ENCODE measurements around the gene INAFM2.
A peak's percentile ranks its signal among the peaks of the same experiment; 100 is the strongest.

The INAFM2 gene

DNA sequence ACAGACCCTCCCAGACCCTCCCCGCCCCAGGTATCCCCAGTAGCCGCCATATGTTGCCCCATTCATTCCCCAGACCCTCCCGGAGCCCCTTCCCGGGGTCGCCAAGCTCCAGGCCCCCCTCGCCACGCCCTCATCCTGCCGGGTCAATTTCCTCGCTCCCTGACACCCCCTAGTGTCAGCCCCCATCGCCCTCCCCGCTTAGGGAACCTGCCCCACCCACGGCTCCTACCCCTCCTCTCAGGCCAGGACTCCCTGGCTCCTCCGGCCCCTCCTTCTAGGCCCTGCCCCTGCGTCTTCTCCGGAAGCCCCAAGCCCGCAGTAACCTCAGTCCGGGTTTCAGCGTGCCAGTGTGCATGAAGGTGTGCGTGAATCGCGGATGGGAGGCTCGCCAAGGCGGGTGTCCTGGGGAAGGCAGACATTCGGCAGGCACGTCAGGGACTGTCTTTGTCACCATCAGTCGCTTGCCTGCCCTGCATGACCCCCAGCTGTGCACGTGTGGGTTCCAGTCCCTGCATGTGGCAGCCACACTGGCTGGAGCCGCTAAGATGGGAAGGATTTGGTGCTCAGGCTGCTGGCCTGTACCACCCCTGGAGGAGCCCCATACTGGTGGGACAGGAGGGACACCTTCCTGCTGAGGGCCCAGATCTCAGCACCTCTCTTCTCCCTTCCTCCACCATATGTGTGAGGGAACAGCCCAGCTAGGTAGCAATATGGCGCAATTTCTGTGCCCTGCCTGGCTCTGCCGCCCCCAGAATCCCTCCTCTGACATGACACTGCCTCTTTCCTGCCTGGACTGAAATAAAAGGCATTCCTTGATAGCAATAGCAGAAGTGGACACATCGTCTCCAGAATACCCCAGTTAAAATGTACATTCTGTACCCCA lies 35.2 kb downstream of the INAFM2 start:
- no peak for DNase-seq (ENCODE audit: low read depth in 3 of 3, low spot score in 1 of 3)

DNA sequence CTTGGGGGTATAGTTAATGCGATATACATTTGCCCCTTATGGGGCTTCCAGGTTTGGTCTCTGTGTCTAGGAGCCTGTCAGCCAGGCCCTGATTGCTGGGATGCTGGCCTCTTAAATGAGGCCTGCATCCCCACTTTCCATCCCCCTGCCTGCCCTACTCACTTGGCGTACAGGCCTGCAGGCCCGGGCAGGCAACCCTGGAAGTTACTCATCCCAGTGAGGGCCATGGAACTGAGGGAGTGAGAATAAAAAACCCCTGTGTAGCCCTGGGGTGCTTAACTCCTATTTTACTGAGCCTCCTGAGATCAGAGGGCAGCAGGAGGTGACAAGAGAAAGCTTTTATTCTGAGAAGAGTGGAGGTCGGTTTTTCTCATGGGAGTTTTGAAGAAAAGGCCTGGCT lies 36.5 kb downstream of the INAFM2 start:
- no peak for DNase-seq (ENCODE audit: low read depth in 3 of 3, low spot score in 1 of 3)

DNA sequence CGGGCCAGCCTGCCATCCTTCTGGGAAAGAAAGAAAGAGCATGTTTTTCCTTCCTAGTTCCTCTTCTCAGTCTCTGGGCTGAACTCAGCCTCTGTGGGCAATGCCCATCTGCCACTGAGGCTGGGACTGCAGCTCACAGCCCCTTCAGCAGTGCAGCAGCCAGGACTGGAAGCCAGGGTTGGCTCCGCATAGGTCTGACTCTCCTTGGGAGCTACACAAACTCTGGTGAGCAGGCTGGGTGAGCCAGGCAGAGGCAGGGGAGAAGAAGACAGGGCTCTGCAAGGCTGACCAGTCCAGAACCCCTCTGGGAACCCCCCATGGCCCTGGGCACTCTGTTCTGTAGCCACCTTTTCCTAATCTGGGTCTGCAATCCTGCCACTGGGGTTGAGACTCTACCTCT lies 38.1 kb downstream of the INAFM2 start:
- DNase-seq (ENCODE audit: low read depth in 3 of 3, low spot score in 1 of 3): no peak

- no peak for DNase-seq (ENCODE audit: low read depth in 3 of 3, low spot score in 1 of 3)
Observed at GRCh38 chr15:40363611-40364010, 40.1 kb downstream of the INAFM2 start.

GRCh38 chr15:40364251-40364650 lies 40.8 kb downstream of the INAFM2 start:
- no peak for DNase-seq (ENCODE audit: low read depth in 3 of 3, low spot score in 1 of 3)

DNA sequence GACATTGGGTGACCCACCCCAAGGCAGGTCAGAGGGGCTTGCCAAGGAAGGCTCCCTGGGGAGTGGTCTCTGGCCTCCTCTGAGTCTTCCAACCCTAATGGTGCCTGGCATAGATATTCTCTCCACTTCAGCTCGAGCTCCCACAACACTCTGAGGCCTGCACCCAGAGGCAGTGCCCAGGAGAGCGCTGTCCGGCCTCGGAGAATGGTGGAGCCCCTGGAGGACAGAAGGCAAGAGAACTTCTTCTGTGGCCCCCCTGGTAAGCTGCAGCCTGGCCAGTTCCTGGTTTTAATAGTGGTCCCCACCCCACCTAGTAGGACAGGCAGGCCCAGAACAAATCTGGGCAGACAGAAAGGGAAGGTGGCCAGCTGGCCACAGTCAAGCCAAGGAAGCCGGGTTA lies 41.5 kb downstream of the INAFM2 start:
- no peak for DNase-seq (ENCODE audit: low read depth in 3 of 3, low spot score in 1 of 3)

DNA sequence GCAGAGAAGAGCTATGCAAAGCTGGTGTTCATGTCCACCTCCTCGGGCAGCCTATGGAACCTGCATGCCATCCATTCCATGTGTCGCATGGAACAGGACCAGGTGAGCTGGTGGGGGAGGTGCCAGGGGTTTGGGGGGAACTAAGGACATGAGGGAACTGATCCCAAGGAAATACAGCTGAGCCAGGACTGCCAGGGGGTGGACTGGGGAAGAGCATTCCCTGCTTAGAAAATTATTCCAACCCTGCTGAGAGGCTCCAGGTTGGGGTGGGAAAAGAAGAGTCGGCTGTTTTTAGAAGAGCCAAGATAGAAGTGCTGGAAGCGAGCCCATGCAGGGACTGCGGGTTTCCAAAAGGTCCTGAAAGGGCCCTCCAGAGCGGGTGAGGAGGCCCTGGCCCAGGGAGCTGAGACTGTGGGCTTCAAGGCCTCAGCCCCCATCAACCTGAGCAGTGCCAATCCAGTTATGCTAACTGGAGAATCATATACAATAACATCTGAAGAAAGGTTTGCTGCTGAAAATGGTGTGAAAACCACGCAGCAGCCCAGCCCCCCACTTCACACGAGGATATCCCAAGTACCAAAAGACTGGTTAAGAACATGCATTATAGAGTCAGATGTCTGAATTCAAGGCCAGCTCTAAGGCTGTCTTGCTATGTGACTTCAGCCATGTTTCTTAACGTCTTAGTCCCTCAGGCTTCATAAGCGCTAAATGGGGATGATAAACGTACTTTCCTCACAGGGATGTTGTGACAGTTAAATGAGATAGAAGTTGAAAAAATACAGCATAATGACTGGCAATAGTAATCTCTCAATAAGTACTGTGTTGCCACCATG lies 42.3 kb downstream of the INAFM2 start:
- no peak for DNase-seq (ENCODE audit: low read depth in 3 of 3, low spot score in 1 of 3)

DNA sequence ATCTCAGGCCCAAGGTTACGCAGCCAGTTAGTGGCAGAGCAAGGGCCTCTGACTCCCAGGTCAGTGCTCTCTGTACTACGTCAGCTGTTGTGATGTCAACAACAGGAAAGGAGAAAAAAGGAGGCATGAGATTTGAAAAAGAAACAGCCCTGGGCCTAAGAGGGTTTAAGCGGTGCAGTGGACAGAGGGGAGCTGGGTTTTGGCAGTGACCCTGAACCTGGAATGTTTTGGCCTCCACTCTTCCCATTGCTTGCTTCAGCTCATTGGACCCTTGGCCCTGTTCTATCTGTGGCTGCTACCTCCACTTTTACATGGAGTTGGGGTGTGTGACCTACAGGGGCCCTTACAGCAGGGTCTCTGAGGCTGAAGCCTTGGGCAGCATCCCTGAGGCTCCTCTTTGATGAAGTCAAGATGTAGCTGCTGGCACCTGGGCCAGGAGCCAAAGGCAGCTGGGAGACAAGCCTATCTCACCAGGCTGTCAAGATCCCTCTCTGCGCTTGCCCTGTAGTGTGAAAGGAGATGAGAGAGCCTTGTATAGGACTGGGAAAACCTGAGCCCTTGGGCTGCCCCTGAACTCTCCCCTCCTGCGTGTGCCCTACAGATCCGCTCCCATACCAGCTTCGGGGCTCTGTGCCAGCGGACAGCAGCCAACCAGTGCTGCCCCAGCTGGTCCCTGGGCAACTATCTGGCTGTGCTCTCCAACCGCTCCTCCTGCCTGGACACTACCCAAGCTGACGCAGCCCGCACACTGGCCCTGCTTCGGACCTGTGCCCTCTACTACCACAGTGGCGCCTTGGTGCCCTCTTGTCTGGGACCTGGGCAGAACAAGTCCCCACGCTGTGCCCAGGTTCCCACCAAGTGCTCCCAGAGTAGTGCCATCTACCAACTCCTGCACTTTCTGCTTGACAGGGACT lies 43.2 kb downstream of the INAFM2 start:
- DNase-seq (ENCODE audit: low read depth in 3 of 3, low spot score in 1 of 3): no peak

- DNase-seq (ENCODE audit: low read depth in 3 of 3, low spot score in 1 of 3): no peak
Observed at GRCh38 chr15:40367371-40367685, 43.8 kb downstream of the INAFM2 start.

GRCh38 chr15:40367686-40368611 lies 44.5 kb downstream of the INAFM2 start:
- DNase-seq (ENCODE audit: low read depth in 3 of 3, low spot score in 1 of 3): peak; percentile 64 to 75 (median 74)

DNA sequence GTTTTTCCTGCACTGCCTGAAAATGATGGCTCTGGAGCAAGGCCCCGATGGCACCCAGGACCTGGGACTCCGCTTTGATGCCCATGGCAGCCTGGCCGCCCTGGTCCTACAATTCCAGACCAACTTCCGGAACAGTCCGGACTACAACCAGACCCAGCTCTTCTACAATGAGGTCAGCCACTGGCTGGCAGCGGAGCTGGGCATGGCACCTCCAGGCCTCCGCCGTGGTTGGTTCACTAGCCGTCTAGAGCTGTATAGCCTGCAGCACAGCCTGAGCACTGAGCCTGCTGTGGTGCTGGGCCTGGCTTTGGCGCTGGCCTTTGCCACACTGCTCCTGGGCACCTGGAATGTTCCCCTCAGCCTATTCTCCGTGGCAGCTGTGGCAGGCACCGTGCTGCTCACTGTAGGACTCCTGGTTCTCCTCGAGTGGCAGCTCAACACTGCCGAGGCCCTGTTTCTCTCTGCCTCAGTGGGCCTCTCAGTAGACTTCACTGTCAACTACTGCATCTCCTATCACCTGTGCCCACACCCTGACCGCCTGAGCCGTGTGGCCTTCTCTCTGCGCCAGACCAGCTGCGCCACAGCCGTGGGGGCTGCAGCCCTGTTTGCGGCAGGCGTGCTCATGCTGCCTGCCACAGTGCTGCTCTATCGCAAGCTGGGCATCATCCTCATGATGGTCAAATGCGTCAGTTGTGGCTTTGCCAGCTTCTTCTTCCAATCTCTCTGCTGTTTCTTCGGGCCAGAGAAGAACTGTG lies 45.4 kb downstream of the INAFM2 start:
- no peak for DNase-seq (ENCODE audit: low read depth in 3 of 3, low spot score in 1 of 3)

- no peak for DNase-seq (ENCODE audit: low read depth in 3 of 3, low spot score in 1 of 3)
Observed at GRCh38 chr15:40369474-40369869, 46.0 kb downstream of the INAFM2 start.

DNA sequence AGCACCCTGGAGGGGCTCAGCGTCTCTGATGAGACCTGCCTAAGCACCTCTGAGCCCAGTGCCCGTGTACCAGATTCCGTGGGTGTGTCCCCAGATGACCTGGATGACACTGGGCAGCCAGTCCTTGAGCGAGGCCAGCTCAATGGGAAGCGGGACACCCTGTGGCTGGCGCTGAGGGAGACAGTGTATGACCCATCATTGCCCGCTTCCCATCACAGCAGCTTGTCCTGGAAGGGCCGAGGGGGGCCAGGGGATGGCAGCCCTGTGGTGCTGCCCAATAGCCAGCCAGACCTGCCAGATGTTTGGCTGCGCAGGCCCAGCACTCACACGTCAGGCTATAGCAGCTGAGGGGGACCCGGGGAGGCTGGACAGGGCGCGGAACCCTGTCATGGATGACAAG lies 46.5 kb downstream of the INAFM2 start:
- DNase-seq (ENCODE audit: low read depth in 3 of 3, low spot score in 1 of 3): no peak

- DNase-seq (ENCODE audit: low read depth in 3 of 3, low spot score in 1 of 3): no peak
Observed at GRCh38 chr15:40372981-40373380, 49.5 kb downstream of the INAFM2 start.

All from stimulated activated CD4-positive, alpha-beta T cell treated with anti-CD3 and anti-CD28 coated beads, TNF-alpha, amount 100 ng/mL, for 1 hour (primary cell).